Adrenal gland (tissue), 5 donors: ENCODE measurements around the gene YPEL2.
A peak's percentile ranks its signal among the peaks of the same experiment; 100 is the strongest.

Source experiments
- POLR2A ChIP-seq, 2 donors: fragments of 450-650 bp; IDR thresholded peaks; one replicate each; pipeline ENCODE4 v1.6.1; 2017; ENCODE audit warnings: antibody characterized with exemption in 2 of 2, mild to moderate bottlenecking in 2 of 2, moderate library complexity in 1 of 2
- TF ChIP-seq, protein P1 (sequence below), 6 experiments: fragments of 450-650 bp in 4 of 6; fragments of 200-600 bp in 2 of 6; sonication (generic) in 1 of 6; IDR thresholded peaks; 1 replicate in 5 of 6; 2 replicates in 1 of 6; pipeline versions ENCODE4 v1.5.1 to v1.8.0; 2016 to 2021; ENCODE audit warnings: antibody characterized with exemption in 6 of 6, mild to moderate bottlenecking in 2 of 6, moderate library complexity in 1 of 6
- donor health status: DM: no; HTN: no; CAD: no.

GRCh38 chr17:59440757-59441463 lies 109.5 kb downstream of the YPEL2 start:
- TF ChIP-seq, protein P1, sequence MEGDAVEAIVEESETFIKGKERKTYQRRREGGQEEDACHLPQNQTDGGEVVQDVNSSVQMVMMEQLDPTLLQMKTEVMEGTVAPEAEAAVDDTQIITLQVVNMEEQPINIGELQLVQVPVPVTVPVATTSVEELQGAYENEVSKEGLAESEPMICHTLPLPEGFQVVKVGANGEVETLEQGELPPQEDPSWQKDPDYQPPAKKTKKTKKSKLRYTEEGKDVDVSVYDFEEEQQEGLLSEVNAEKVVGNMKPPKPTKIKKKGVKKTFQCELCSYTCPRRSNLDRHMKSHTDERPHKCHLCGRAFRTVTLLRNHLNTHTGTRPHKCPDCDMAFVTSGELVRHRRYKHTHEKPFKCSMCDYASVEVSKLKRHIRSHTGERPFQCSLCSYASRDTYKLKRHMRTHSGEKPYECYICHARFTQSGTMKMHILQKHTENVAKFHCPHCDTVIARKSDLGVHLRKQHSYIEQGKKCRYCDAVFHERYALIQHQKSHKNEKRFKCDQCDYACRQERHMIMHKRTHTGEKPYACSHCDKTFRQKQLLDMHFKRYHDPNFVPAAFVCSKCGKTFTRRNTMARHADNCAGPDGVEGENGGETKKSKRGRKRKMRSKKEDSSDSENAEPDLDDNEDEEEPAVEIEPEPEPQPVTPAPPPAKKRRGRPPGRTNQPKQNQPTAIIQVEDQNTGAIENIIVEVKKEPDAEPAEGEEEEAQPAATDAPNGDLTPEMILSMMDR (IDR thresholded peaks at IDR 0.05), result peak; percentile 65 to 93 (median 90)
- TF ChIP-seq POLR2A (IDR thresholded peaks at IDR 0.05), result no peak
